Retinal pigment epithelial cell (primary cell): ENCODE data around the gene MAPK10.

Source experiments
- DNase-seq: peaks from one replicate; pipeline ENCODE4 v3.0.0-alpha.2; 2010; ENCODE audit warnings: low read depth
- H3K4me3 ChIP-seq: 2 replicates; pipeline ENCODE4 v1.5.1; 2011; ENCODE audit warnings: mild to moderate bottlenecking, low read length, control low read depth, moderate library complexity
- TF ChIP-seq, protein P1 (sequence below): conservative IDR thresholded peaks from 2 replicates; pipeline ENCODE4 v1.5.1; 2011; ENCODE audit warnings: low read depth, low read length, control low read depth, inconsistent platforms

Gene MAPK10

DNA sequence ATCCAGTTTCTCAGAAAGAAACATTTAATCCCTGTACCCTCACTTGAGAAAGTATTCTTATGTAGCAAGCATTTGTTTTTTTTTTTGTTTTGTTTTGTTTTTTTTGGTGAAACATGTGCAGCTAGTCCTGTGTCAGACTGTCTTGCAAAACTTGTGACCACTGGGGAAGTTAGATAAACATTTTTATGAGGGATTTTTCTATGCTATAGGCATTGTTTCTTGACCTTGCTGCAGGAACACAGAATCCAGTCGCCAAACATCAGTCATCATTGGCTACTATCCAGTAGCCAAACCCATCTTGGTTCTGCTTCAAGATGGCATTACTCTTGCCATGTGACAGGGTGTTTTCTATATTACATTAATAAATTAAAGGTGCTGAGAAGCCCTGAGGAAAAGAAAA, 7.7 kb upstream of the MAPK10 start:
- TF ChIP-seq, protein P1, sequence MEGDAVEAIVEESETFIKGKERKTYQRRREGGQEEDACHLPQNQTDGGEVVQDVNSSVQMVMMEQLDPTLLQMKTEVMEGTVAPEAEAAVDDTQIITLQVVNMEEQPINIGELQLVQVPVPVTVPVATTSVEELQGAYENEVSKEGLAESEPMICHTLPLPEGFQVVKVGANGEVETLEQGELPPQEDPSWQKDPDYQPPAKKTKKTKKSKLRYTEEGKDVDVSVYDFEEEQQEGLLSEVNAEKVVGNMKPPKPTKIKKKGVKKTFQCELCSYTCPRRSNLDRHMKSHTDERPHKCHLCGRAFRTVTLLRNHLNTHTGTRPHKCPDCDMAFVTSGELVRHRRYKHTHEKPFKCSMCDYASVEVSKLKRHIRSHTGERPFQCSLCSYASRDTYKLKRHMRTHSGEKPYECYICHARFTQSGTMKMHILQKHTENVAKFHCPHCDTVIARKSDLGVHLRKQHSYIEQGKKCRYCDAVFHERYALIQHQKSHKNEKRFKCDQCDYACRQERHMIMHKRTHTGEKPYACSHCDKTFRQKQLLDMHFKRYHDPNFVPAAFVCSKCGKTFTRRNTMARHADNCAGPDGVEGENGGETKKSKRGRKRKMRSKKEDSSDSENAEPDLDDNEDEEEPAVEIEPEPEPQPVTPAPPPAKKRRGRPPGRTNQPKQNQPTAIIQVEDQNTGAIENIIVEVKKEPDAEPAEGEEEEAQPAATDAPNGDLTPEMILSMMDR, result no peak
- DNase-seq, result no peak
- H3K4me3 ChIP-seq, result no peak overlapping the region

DNA sequence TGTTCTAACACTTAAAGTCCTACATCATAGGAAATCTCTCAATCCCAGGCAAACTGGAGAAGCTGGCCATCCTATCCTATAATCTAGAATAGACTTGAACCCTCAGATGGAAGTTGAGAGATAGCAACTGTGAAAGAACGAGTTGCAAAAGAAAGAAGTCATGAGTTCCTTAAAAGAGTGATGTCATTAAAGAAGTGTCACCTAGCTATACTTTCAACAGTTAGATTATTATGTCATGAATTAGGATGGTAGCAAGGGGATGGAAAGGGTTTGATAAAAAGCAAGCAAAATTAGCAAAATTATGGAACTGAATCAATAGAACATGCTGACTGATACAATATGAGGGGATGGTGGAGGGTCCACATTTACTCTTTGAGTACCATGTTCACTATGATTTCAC, 7.1 kb upstream of the MAPK10 start:
- H3K4me3 ChIP-seq, result no peak overlapping the region
- DNase-seq, result no peak
- TF ChIP-seq, protein P1, result no peak

DNA sequence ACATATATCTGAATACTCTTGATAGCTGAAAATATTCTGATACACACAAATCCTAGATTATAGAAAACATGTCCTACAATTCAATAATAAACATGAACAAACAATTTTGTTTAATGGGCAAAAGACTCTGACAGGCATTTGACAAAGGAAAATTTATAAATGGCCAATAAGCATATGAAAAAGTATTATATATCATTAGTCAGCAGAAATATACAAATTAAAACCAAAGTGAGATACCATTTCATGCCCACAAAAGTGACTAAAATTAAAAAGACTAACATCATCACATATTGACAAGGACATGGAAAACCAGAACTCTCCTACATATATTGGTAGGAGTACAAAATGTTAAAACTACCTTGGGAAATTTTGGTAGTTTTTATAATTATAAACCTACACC, 2.7 kb upstream of the MAPK10 start:
- TF ChIP-seq, protein P1, result no peak
- no peak for DNase-seq
- no peak overlapping the region for H3K4me3 ChIP-seq

DNA sequence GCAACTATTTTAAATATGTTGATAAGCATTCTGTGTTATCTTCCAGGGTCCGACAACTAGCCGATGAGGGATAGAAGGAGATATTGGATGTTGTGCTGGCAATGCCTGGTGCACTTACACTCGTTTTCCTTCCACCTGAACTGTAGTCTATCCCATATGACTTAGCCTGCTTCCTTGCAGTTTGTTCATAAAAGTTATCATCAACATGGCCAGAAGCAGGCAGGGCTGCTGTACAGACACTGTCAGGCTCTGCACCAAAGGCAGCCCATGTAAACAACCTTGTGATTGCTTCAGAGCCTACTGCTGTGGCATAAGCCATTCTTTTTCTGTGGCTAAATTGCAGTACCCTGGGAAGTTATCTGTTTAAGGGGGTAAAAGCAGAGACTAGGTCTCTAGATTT, 1.6 kb downstream of the MAPK10 start:
- no peak overlapping the region for H3K4me3 ChIP-seq
- TF ChIP-seq, protein P1, result no peak
- DNase-seq, result no peak

DNA sequence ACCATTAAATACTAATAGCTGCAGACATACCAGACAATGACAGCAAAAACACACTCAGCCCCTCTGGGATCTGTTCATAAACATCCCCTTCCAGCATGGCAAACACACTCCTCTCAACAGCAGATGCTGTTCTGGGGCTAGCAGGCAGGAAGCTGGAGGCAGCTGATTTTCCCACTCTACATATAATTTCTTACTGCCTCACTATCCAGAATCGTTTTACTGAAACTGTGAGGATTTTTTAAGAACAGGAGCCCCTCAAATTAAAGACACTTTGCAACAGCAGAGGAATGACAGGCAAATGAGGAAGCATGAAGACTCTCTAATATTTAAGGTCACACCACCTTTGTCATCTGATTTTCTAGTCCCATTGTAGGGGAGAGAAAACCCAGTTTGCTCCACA, 2.2 kb downstream of the MAPK10 start:
- H3K4me3 ChIP-seq, result no peak overlapping the region
- TF ChIP-seq, protein P1, result no peak
- DNase-seq, result no peak

DNA sequence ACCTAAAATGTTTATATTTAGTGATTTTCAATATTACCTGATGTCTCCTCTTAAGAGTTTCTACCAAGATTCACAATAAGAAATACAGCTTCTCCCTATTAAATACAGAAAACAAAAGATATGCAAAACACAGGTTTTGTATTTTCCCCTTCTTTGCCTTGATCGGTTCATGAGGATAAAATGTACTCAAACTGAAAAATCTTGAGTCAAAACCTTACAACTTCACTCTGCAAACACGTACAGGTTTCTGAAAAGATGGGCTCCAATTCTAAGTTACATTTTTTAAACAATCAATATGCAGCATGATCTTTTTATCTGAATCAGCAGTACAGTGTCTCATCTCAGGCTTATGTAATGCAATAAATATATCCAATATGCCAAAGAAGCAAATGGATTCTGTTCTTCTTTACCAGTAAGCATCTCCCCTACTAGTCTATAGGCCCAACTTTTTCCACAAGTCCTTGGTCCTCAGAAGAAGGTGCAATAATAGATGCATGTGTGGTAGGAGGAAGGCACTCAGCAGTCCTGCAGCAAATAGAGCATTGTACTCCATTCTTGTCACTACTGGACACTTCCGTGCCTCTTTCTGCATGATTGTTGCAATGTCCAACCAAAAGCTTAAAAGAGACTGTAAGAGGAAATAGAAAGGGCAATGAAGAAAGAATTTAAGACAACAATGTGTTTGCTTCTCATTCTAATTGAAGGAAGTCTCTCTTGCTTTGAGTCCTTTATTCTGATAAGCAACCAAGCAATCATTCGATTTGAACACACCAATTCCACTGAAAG, 3.2 kb downstream of the MAPK10 start:
- DNase-seq, result no peak
- TF ChIP-seq, protein P1, result no peak
- H3K4me3 ChIP-seq, result no peak overlapping the region

DNA sequence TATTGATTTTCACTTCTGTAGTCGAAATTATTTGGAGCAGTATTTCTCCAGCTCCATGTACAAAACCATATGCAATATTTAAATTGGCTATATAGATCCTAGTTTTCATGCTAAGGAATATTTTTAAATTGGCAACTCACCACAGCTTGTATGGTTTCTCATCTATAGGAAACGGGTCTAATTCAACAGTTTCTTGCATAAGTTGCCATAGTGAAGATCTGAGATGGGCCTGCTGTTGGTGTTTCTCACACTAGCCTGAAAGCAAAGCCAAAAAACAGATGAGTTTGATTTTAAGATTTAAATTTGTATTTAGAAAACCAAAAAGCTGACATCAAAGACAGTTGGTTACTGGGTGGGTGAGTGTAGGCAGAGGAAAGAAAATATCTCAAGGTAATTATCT, 5.5 kb downstream of the MAPK10 start:
- no peak overlapping the region for H3K4me3 ChIP-seq
- TF ChIP-seq, protein P1, result no peak
- DNase-seq, result no peak
